KG1 (cell line): ENCODE results near the gene LRP8.
"Not testable (repeated sequence)": the region's sequence is repeated elsewhere in the genome, so short reads cannot be mapped to it uniquely, and the experiment has no call there.

Experiments
- DNase-seq: peaks from one replicate; lab custom pipeline; 2025; lab: John Stamatoyannopoulos, UW

Gene LRP8

GRCh38 chr1:53283156-53283555 is 44.7 kb downstream of the LRP8 start:
- not testable (repeated sequence) for DNase-seq

- DNase-seq = no peak
Observed at GRCh38 chr1:53281133-53281532, 46.7 kb downstream of the LRP8 start.

- DNase-seq = no peak
Observed at GRCh38 chr1:53280496-53280895, 47.4 kb downstream of the LRP8 start.

DNA sequence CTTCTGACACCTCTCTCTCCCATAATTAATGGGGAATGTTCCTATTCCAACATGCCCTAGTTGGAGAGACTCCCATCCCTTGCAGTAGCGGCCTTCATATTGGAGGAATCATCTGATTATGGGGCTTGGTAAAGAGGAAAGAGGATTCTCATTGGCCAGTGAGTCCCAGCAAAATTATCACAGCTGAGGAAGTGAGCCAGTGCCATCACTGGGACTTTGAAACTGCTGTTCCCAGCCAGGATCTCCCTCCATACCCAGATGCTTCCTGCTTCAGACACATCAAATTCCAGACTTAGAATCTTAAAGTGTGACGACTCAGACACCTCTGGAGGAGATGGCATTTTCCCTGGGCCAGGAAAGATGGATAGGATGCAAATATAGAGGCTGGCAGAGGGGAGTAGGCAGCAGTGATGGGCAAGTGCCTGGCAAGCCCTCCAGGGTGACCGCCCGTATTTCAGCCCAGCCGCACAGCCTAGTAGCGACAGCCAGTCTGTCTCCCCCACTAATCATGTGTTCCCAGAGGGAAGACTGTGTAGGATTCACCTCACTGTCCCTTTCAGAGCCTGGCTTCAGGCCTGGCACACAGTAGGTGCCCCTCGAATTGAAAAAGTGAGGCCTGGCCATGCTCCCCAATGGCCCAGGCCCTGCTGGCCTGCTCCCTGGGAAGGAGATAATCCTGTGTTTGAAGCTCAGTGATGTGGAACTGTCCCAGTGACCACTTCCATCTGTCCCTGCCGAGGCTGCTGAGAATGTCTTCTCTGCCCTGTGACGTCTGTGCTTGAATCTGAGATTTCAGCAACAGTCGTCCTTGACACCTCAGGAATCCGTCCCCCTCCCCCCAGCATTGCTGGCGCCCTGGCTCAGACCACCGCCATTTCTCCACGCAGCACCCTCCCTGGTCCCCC is 48.3 kb downstream of the LRP8 start:
- DNase-seq = no peak

DNA sequence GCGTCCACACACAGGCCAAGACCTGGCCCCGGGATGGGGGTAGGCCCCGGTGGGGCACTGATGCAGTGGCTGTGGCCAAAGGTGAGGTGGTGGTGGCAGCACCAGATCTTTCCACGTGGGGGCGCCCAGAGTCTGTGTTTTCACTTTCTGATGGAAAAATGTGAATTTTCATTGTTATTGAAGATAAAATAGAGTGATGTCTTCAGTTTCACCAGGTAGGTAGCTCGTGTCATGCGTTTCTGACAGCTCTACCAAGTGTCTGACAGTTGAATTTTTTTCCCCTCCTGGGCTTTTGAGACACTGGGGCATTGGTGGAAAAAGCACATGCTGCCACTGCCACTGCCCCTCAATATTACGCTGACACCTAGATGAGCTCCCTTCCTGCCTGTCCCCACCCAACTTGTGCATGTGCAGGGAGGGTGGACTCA is 49.6 kb downstream of the LRP8 start:
- no peak for DNase-seq

DNA sequence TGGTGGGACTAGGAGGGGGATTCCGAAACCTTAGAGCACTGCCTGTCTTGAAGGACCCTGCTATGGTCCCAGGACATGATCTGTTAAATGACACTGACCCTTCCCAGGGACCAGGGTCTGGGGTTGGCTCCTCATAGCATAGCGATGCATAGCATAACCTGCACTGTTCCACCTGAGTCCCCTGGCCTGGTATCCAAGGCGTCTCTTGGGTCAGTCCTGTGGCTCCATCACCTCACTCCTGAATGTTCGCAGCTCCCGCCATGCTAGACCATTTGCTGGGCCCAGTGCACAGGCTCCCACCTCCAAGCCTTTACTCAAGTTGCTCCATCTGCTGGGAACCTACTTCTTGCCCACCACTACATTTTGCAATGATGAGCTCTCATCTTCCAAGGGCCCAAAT is 50.5 kb downstream of the LRP8 start:
- no peak for DNase-seq

- DNase-seq = no peak
Observed at GRCh38 chr1:53276902-53277281, 51.0 kb downstream of the LRP8 start.

DNA sequence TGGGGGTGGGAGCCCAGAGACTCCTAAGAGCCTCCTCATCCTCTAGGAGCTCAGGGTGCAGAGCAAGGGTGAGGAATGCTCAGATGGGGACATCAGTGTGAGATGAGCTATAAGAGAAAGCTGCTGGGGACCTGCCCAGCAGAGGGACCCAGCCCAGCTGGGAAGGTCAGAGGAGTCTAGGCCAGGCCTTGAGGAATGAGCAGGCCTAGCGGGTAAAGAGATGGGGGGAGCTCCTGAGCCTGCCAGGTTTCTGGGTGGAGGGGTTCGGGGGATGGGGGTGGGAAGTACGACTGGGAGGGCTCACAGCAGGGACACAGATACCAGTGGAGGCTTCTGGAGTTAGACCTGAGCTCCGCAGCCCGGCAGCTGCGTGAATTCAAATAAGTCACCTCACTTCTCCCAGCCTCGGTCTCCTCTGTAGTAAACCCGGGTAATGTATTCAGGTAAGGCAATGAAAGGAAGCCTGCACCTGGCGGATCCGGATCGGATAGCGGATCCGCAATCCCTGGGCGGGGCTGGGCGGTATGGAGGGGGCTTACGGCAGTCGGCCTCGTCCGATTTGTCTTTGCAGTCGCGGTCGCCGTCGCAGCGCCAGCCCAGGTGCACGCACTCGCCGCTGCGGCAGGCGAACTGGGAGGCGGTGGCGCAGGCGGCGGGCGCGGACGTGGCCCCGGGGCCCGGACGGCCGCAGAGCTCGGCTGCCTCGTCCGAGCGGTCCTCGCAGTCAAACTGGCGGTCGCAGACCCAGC is 51.5 kb downstream of the LRP8 start:
- no peak for DNase-seq

- DNase-seq = no peak
Observed at GRCh38 chr1:53275566-53275965, 52.3 kb downstream of the LRP8 start.

DNA sequence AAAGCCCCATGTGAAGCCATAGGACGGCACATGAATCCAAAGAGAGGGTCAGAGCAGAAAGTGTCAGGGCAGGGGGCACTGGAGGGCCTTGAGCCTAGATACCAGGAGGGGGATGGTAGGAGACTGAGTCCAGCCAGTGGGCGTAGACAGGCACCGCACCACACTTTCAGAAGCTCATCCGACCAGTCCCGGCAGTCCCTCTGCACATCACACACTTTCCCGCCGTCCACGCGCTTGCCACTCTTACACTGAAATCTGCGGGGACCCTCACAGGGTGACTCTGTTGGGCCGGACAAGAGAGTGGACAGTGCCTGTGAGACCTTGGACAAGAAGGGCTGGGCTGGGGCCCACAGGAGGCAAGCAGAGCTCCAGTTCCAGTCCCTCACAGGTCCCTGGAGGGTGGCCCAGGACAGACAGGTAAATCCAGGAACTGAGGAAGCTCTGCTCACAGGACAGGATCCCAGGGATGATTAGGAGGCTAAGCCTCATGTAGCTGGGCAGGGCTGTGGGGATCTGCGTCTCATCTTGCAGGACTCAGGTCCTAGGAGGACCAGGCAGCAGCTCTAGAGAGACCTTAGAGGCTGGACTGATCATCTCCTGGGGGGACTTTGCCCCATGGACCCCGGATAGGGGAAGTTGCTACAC is 53.2 kb downstream of the LRP8 start:
- DNase-seq = no peak

DNA sequence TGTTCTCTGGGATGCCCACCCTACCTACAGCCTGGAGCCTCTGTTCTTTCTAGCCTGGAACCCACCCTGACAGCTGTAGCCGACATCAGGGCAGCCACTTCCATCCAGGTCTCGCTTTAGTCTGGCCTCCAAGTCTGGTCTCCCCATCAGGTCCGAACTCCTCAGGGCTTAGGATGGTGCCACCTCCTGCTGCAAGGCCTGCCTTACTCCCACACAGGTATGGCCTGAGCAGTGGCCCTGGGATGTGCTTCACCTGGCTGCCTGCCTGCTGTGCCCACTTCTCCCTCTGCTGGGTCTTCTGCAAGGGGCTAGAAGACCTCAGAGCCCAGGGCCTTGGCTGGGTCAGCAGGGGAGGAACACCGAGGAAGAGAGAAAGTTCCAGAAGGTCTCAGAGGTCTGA is 53.8 kb downstream of the LRP8 start:
- no peak for DNase-seq

DNA sequence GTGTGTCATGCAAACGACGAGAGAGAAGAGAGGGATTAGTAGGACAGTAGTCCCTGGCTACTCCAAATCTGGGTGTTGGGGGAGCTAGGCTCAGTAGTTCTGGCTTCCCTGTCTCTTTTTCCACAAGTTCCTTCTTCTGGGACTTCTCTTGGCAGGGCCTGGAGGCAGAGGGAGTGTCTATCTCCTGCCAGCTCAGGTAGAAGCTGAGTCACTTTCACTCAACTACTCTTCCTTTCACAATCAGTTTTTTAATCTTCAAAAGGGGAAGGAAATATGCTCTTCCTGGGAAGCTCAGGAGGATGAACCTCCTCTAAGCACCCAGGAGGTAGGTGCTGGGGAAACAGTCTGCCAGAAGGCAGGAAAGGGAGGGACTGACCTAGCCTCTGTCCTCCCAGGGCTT is 54.3 kb downstream of the LRP8 start:
- no peak for DNase-seq

GRCh38 chr1:53272349-53272748 is 55.5 kb downstream of the LRP8 start:
- no peak for DNase-seq

GRCh38 chr1:53271446-53272090 is 56.3 kb downstream of the LRP8 start:
- DNase-seq = no peak

DNA sequence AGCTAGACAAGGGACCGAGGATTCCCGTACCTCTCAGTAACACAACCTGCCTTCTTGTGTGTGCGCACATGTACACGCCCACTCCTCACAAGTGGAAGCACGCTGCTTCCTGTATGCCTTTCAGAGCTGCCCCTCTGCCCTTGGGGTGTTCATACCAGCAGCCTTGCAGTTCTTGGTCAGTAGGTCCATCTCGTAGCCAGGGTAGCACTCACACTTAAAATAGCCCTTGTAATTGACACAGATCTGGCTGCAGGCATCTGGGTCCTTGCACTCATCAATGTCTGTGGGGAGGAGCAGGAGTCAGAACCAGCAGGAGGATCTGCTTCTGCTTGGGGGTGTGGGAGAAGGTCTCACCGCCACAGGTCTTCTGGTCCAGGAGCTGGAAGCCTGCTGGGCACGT is 57.0 kb downstream of the LRP8 start:
- no peak for DNase-seq

DNA sequence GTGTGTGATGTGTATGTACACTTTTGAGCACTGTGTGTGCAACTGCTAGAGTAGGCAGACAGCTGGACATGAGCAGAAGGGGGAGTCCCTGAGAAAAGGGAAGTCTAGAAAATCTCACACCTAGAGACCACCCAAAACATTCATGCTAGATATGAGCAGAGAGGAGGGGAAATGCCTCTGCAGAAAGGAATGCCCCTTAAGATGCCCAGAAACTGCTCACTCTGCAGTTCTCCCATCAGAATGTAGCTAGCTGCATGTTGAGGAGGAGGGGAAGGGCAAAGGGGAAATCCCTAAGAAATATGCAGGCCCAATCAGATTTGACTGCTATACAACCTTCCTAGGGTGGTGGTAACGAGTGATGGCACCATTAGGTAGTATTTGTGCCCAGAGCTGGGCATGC is 57.8 kb downstream of the LRP8 start:
- no peak for DNase-seq

DNA sequence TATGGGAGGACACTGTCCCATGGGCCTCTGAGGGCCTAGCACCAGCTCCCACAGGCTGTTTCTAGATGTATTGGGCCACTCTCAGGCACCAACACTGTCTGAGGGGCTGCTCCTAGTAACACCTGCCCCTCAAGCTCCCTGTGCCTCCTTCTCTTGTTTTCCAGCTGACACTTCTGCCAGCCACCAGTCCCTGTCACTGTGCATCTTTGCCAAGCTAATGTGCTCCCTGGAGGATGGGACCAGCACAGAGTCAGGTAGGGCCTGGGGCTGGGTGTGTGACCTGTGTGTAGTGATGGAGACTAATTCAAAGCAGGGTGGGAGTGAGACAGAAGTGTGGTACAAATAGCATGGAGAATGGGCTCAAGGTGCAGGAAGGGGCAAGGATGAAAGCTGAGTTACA is 60.1 kb downstream of the LRP8 start:
- no peak for DNase-seq

GRCh38 chr1:53266038-53266437 is 61.8 kb downstream of the LRP8 start:
- DNase-seq = no peak

GRCh38 chr1:53265581-53265980 is 62.3 kb downstream of the LRP8 start:
- DNase-seq = no peak

DNA sequence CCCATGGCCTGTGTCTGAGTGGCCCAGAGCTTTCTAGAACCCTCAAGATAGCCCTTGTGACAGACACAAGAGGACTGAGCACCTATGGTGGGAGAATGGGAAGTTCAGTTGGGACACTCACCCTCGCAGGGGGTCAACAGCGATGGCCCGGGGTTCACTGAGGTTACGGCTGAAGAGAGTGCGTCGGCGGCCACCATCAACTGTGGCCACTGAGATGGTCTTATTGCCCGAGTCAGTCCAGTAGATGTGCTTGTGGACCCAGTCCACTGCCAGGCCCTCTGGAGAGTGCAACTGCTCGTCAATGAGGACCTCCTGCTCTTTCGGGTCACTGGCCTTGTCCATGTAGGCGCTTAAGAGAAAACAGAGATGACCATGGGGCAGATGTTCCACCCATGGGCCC is 63.8 kb downstream of the LRP8 start:
- no peak for DNase-seq

GRCh38 chr1:53262000-53262399 is 65.9 kb downstream of the LRP8 start:
- DNase-seq = no peak

DNA sequence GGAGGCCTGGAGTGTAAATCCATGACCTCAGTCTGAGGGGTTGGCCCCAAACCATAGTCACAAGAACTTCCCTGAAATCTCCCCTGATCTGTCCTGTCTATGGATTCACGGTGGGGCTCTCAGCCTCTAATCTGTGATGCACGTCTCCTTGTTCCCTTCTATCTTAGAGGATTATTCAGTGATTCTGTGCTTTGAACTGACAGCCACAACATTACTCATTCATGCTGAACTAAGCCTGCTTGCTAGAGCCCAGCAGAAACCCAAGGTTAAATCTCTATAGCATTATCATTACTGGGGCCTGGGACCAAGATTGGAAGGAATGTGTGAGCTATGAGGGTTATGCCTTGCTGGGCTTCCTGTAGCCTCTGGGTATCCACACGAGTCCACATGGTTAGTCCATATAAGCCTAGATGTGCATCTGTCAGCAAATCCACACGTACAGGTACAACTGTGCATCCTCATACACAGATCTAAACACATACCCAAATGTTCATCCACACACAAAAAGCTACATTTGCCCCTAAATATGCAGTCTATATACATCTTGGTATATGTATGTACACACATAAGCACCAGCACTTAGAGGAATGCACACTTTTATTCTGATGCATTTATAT is 67.1 kb downstream of the LRP8 start:
- no peak for DNase-seq
